ENCODE data around the gene MIB1.
A peak's percentile ranks its signal among the peaks of the same experiment; 100 is the strongest.

MIB1 gene

GRCh38 chr18:21900605-21901352 is 160.2 kb downstream of the MIB1 start:
- no peak for DNase-seq

GRCh38 chr18:21901423-21901945 is 160.9 kb downstream of the MIB1 start:
- no peak for DNase-seq

- no peak for DNase-seq
Observed at GRCh38 chr18:21903709-21904108, 163.1 kb downstream of the MIB1 start.

GRCh38 chr18:21904856-21905255 is 164.3 kb downstream of the MIB1 start:
- no peak for DNase-seq

GRCh38 chr18:21907451-21907850 is 166.9 kb downstream of the MIB1 start:
- no peak for DNase-seq

- DNase-seq: no peak
Observed at GRCh38 chr18:21908711-21909110, 168.1 kb downstream of the MIB1 start.

- no peak for DNase-seq
Observed at GRCh38 chr18:21910906-21911305, 170.3 kb downstream of the MIB1 start.

GRCh38 chr18:21911551-21911950 is 171.0 kb downstream of the MIB1 start:
- DNase-seq: no peak

- no peak for DNase-seq
Observed at GRCh38 chr18:21912339-21913239, 172.0 kb downstream of the MIB1 start.

- DNase-seq: peak; percentile 62 to 68
Observed at GRCh38 chr18:21914739-21915319, 174.2 kb downstream of the MIB1 start.

GRCh38 chr18:21915546-21915945 is 175.0 kb downstream of the MIB1 start:
- no peak for DNase-seq

- no peak for DNase-seq
Observed at GRCh38 chr18:21916594-21916993, 176.0 kb downstream of the MIB1 start.

- no peak for DNase-seq
Observed at GRCh38 chr18:21918693-21919092, 178.1 kb downstream of the MIB1 start.
